C4-2B (cell line): ENCODE measurements around the gene PRCD.

ENCODE experiments used
- CTCF ChIP-seq: fragments of 450-650 bp; conservative IDR thresholded peaks from 2 replicates; pipeline ENCODE4 v1.5.1; 2017; ENCODE audit warnings: mild to moderate bottlenecking
- ZFX ChIP-seq: fragments of 450-650 bp; IDR thresholded peaks from 2 replicates; pipeline ENCODE4 v1.6.1; 2017

- no peak for TF ChIP-seq CTCF
- no peak for TF ChIP-seq ZFX
Measured at GRCh38 chr17:76575570-76575969, 35.7 kb downstream of the PRCD start.
